Measurements from ENCODE around the gene ALAD. TPM values are rescaled to one million over a fixed set of nuclear protein-coding genes. Genes with fewer than 3 reads are reported as not detected.
A peak's percentile ranks its signal among the peaks of the same experiment; 100 is the strongest.

The ALAD gene
- total RNA-seq, 3 donors from 2014 or later (not counting 1 experiment from before 2014, with no cell fraction given): 30.3 to 38.7 (median 36.4) TPM

GRCh38 chr9:113349445-113350094, 51.5 kb downstream of the ALAD start, which contains the start of gene BSPRY:
TSS of gene BSPRY (plus strand) at chr9:113349541. CDS start at chr9:113349580, 39 bp downstream.
- H3K27ac Mint-ChIP-seq: peak within 1 kb of the TSS; percentile 82 to 88
- intact Hi-C loops (cut with micrococcal nuclease): loop anchor here (10.0 kb wide), 1 partner anchor 55 kb away; no protein-coding TSS in a partner anchor
- H3K4me3 ChIP-seq (ENCODE audit: low read length): peak within 1 kb of the TSS; percentile 39

GRCh38 chr9:113349066-113349444, 52.0 kb downstream of the ALAD start:
- Mint-ChIP-seq H3K4me1 (peaks cover 28 to 29% of the 10 kb centered on the region in 2 donors), H3K4me3 (peak overlapping the region; percentile 82), H3K27me3 (ENCODE audit: low read depth in 2 of 2) (no peaks in the 10 kb centered on the region), H3K9me3 (no peaks in the 10 kb centered on the region), H3K27ac (peak overlapping the region in 1 of 2 donors; percentile 82), H3K36me3 (no peaks in the 10 kb centered on the region)
- H3K27ac ChIP-seq (ENCODE audit: low read length): no peak overlapping the region
- DNase-seq (no peak), ATAC-seq (no peak)
- H3K9me3 ChIP-seq (ENCODE audit: control insufficient read depth, insufficient read depth, low read length): no peaks in the 10 kb centered on the region
- H3K36me3 ChIP-seq (ENCODE audit: control insufficient read depth, insufficient read depth, low read length): no peaks in the 10 kb centered on the region
- peaks cover 32% of the 10 kb centered on the region for H3K4me1 ChIP-seq (ENCODE audit: control insufficient read depth, insufficient read depth, low read length)
- 35% methylated on average over 13 of the region's 13 CpGs for WGBS (ENCODE audit: insufficient coverage)
- H3K27me3 ChIP-seq (ENCODE audit: control insufficient read depth, insufficient read depth, low read length): peaks cover 3% of the 10 kb centered on the region
- no peak for TF ChIP-seq CTCF (IDR thresholded peaks at IDR 0.05)
- H3K4me3 ChIP-seq (ENCODE audit: low read length): no peak overlapping the region
- intact Hi-C loops (cut with micrococcal nuclease): loop anchor here (10.0 kb wide), 1 partner anchor 54 kb away; no protein-coding TSS in a partner anchor

More at GRCh38 chr9:113349445-113350094, 51.5 kb downstream of the ALAD start, which contains the start of gene BSPRY:
- under 1% methylated on average over 71 of the region's 71 CpGs for WGBS (ENCODE audit: insufficient coverage)
- H3K27ac ChIP-seq (ENCODE audit: low read length): no peak within 1 kb of the TSS
- H3K9me3 ChIP-seq (ENCODE audit: control insufficient read depth, insufficient read depth, low read length): no peaks in the 10 kb centered on the region
- Mint-ChIP-seq H3K27me3 (ENCODE audit: low read depth in 2 of 2) (no peaks in the 10 kb centered on the region), H3K9me3 (no peaks in the 10 kb centered on the region), H3K4me3 (peak within 1 kb of the TSS; percentile 89), H3K36me3 (no peaks in the 10 kb centered on the region), H3K4me1 (peaks cover 28 to 29% of the 10 kb centered on the region in 2 donors)
- no peaks in the 10 kb centered on the region for H3K36me3 ChIP-seq (ENCODE audit: control insufficient read depth, insufficient read depth, low read length)
- no peak for TF ChIP-seq CTCF (IDR thresholded peaks at IDR 0.05)
- DNase-seq (peak; percentile 48 to 58), ATAC-seq (peak; percentile 56 to 68 (median 67))
- H3K4me1 ChIP-seq (ENCODE audit: control insufficient read depth, insufficient read depth, low read length): peaks cover 32% of the 10 kb centered on the region
- peaks cover 3% of the 10 kb centered on the region for H3K27me3 ChIP-seq (ENCODE audit: control insufficient read depth, insufficient read depth, low read length)

- WGBS (ENCODE audit: insufficient coverage): 100% methylated on average over 2 of the region's 3 CpGs
- peaks cover 28 to 29% of the 10 kb centered on the region in 2 donors for H3K4me1 Mint-ChIP-seq
Observed at GRCh38 chr9:113348437-113348836, 52.6 kb downstream of the ALAD start.

More at GRCh38 chr9:113348437-113348836, 52.6 kb downstream of the ALAD start:
- DNase-seq (no peak), ATAC-seq (no peak)
- Mint-ChIP-seq H3K27me3 (ENCODE audit: low read depth in 2 of 2) (no peaks in the 10 kb centered on the region), H3K36me3 (no peaks in the 10 kb centered on the region), H3K9me3 (no peaks in the 10 kb centered on the region), H3K27ac (peak overlapping the region; percentile 78 to 88), H3K4me3 (peak overlapping the region; percentile 66)
- no peaks in the 10 kb centered on the region for H3K9me3 ChIP-seq (ENCODE audit: control insufficient read depth, insufficient read depth, low read length)
- peaks cover 32% of the 10 kb centered on the region for H3K4me1 ChIP-seq (ENCODE audit: control insufficient read depth, insufficient read depth, low read length)
- intact Hi-C loops (cut with micrococcal nuclease): loop anchor here (10.0 kb wide), 1 partner anchor 54 kb away; no protein-coding TSS in a partner anchor
- TF ChIP-seq CTCF (IDR thresholded peaks at IDR 0.05): no peak
- H3K36me3 ChIP-seq (ENCODE audit: control insufficient read depth, insufficient read depth, low read length): no peaks in the 10 kb centered on the region
- no peak overlapping the region for H3K4me3 ChIP-seq (ENCODE audit: low read length)
- no peak overlapping the region for H3K27ac ChIP-seq (ENCODE audit: low read length)
- H3K27me3 ChIP-seq (ENCODE audit: control insufficient read depth, insufficient read depth, low read length): peaks cover 3% of the 10 kb centered on the region

Data from natural killer cell (primary cell).